ENCODE data around the gene PRG3. TPM values are rescaled to one million over a fixed set of nuclear protein-coding genes. Genes with fewer than 3 reads are reported as not detected.

Gene PRG3
- total RNA-seq, 1 experiment from 2014 or later: not detected

DNA sequence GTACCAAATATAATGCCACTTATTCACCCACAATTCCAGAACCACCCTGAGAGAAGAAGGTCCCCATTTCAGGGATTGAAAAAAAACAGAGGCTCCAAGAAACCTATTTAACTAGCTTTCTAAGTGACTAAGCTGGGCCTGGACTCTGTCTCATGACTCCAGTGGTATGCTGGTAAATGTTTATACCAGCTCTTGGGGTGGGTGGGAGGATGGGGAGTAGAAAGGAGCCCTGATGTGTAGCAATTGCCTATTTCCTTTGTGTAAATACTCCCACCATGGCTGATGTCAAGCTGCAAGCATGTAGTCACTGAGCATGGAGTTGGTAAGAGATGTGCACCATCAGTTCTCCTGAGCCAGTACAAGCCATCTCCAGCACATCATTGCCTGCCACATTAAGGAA is 2.8 kb downstream of the PRG3 start:
- ChIA-PET CTCF (no interaction called here), POLR2A (no interaction called here), RAD21 (ENCODE audit: low non-redundant PET in 1 of 2, low total read pairs in 2 of 2, uncharacterized antibody in 2 of 2, unreplicated experiment in 2 of 2) (no interaction called here)
- intact Hi-C loops (cut with micrococcal nuclease): no loop called here
- Histone ChIP-seq H3K27me3 (ENCODE audit: insufficient read depth, low read length) (peaks cover 27% of the 10 kb centered on the region), H3K79me2 (ENCODE audit: insufficient read depth, low read length) (no peaks in the 10 kb centered on the region), H3K4me3 (replicated peaks in 1 of 2; ENCODE audit: low read depth in 1 of 2, low read length in 2 of 2) (no peak overlapping the region), H3K4me1 (ENCODE audit: control insufficient read depth in 1 of 2, insufficient read depth in 2 of 2, low read length in 2 of 2) (no peaks in the 10 kb centered on the region), H3K9me2 (ENCODE audit: insufficient read depth) (no peaks in the 10 kb centered on the region), H3K36me3 (ENCODE audit: control insufficient read depth in 1 of 2, insufficient read depth in 2 of 2, low read length in 2 of 2) (no peaks in the 10 kb centered on the region), H3K27ac (ENCODE audit: low read depth, low read length) (no peak overlapping the region), H3K9ac (ENCODE audit: low read length) (no peak overlapping the region), H3K4me2 (ENCODE audit: low read length) (no peak overlapping the region), H3K9me3 (ENCODE audit: control insufficient read depth in 1 of 2, insufficient read depth in 1 of 2, low read depth in 1 of 2, low read length in 2 of 2) (no peaks in the 10 kb centered on the region), H4K20me1 (ENCODE audit: insufficient read depth) (no peaks in the 10 kb centered on the region), H2AFZ (ENCODE audit: low read depth, low read length, poor library complexity, severe bottlenecking) (no peak overlapping the region)
- DNase-seq (ENCODE audit: low read depth, low spot score): no peak
- no TSS peak for BruUV-seq (replicated peaks)
- TF ChIP-seq SRF (IDR thresholded peaks at IDR 0.05; ENCODE audit: low read depth): no peak
- TF ChIP-seq, protein P1, sequence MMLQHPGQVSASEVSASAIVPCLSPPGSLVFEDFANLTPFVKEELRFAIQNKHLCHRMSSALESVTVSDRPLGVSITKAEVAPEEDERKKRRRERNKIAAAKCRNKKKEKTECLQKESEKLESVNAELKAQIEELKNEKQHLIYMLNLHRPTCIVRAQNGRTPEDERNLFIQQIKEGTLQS (IDR thresholded peaks at IDR 0.05): no peak
- TF ChIP-seq, protein P2, sequence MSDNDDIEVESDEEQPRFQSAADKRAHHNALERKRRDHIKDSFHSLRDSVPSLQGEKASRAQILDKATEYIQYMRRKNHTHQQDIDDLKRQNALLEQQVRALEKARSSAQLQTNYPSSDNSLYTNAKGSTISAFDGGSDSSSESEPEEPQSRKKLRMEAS (IDR thresholded peaks at IDR 0.05): no peak
- no peak for TF ChIP-seq ZNF274 (IDR thresholded peaks at IDR 0.05; ENCODE audit: low read depth, low read length)
- no peak for TF ChIP-seq CEBPB (IDR thresholded peaks at IDR 0.05; ENCODE audit: low read depth)
- no peak for TF ChIP-seq SIN3A (IDR thresholded peaks at IDR 0.05; ENCODE audit: low read depth)
- TF ChIP-seq SP1 (IDR thresholded peaks at IDR 0.05; ENCODE audit: low read depth): no peak
- no peak for TF ChIP-seq ELF1 (IDR thresholded peaks at IDR 0.05; ENCODE audit: borderline replicate concordance, low read depth)
- TF ChIP-seq YY1 (IDR thresholded peaks at IDR 0.05; ENCODE audit: extremely low read depth, insufficient replicate concordance, low read depth, low read length): no peak
- no peak for TF ChIP-seq RAD21 (IDR thresholded peaks at IDR 0.05; ENCODE audit: low read depth)
- ATAC-seq: no peak

DNA sequence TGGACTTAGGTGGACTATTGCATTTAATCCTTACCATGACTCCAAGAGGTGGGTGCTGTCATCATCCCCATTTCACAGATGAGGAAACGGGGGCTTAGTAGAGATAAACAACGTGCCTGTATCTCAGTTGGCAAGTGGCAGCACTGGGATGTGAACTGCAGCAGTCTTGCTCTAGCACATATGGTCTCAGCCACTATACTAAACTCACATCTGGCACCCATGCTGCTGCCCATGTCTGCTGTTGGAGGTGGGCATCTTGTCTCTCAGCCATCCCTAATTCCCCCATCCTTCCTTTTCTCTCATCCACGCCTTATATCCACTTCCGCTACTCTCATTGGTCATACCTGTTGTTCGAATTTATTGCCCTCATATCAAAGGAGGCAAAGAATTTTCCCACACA is 3.8 kb downstream of the PRG3 start:
- Histone ChIP-seq H3K9ac (ENCODE audit: low read length) (no peak overlapping the region), H3K79me2 (ENCODE audit: insufficient read depth, low read length) (no peaks in the 10 kb centered on the region), H4K20me1 (ENCODE audit: insufficient read depth) (no peaks in the 10 kb centered on the region), H3K36me3 (ENCODE audit: control insufficient read depth in 1 of 2, insufficient read depth in 2 of 2, low read length in 2 of 2) (no peaks in the 10 kb centered on the region), H3K9me2 (ENCODE audit: insufficient read depth) (no peaks in the 10 kb centered on the region), H3K4me3 (replicated peaks in 1 of 2; ENCODE audit: low read depth in 1 of 2, low read length in 2 of 2) (no peak overlapping the region), H3K27me3 (ENCODE audit: insufficient read depth, low read length) (peaks cover 27% of the 10 kb centered on the region), H3K27ac (ENCODE audit: low read depth, low read length) (no peak overlapping the region), H2AFZ (ENCODE audit: low read depth, low read length, poor library complexity, severe bottlenecking) (no peak overlapping the region), H3K9me3 (ENCODE audit: control insufficient read depth in 1 of 2, insufficient read depth in 1 of 2, low read depth in 1 of 2, low read length in 2 of 2) (no peaks in the 10 kb centered on the region), H3K4me2 (ENCODE audit: low read length) (no peak overlapping the region), H3K4me1 (ENCODE audit: control insufficient read depth in 1 of 2, insufficient read depth in 2 of 2, low read length in 2 of 2) (no peaks in the 10 kb centered on the region)
- TF ChIP-seq, protein P1 (IDR thresholded peaks at IDR 0.05): no peak
- BruUV-seq (replicated peaks): no TSS peak
- ChIA-PET POLR2A (no interaction called here), RAD21 (ENCODE audit: low non-redundant PET in 1 of 2, low total read pairs in 2 of 2, uncharacterized antibody in 2 of 2, unreplicated experiment in 2 of 2) (no interaction called here), CTCF (no interaction called here)
- no peak for ATAC-seq
- intact Hi-C loops (cut with micrococcal nuclease): no loop called here
- no peak for DNase-seq (ENCODE audit: low read depth, low spot score)
